WTC11 (cell line): Measurements from ENCODE around the gene GALK2. TPM values are rescaled to one million over a fixed set of nuclear protein-coding genes. Genes with fewer than 3 reads are reported as not detected.

Experiments
- CBFB ChIP-seq: sonication (generic); formaldehyde crosslinking; IDR thresholded peaks from 2 replicates; pipeline ENCODE4 v1.8.1; 2022; ENCODE audit warnings: mild to moderate bottlenecking, low read depth, missing genetic modification reagents
- EMX1 ChIP-seq: fragments of 250-450 bp; sonication (Bioruptor Pico); IDR thresholded peaks from 2 replicates; pipeline ENCODE4 v1.8.0; 2021; ENCODE audit warnings: mild to moderate bottlenecking
- FOXK1 ChIP-seq: sonication (generic); formaldehyde crosslinking; IDR thresholded peaks from 2 replicates; pipeline ENCODE4 v1.8.0; 2022; ENCODE audit warnings: mild to moderate bottlenecking, moderate library complexity, missing genetic modification reagents
- FOXP1 ChIP-seq: sonication (generic); formaldehyde crosslinking; IDR thresholded peaks from 2 replicates; pipeline ENCODE4 v1.8.0; 2022; ENCODE audit warnings: missing genetic modification reagents, mild to moderate bottlenecking, moderate library complexity, borderline replicate concordance
- GABPB1 ChIP-seq: sonication (generic); formaldehyde crosslinking; IDR thresholded peaks from 2 replicates; pipeline ENCODE4 v1.8.1; 2023; ENCODE audit warnings: mild to moderate bottlenecking, missing genetic modification reagents
- NFE2L1 ChIP-seq: sonication (generic); formaldehyde crosslinking; IDR thresholded peaks from 2 replicates; pipeline ENCODE4 v1.8.1; 2023; ENCODE audit warnings: missing genetic modification reagents
- NR3C1 ChIP-seq: sonication (generic); formaldehyde crosslinking; conservative IDR thresholded peaks from 2 replicates; pipeline ENCODE4 v1.8.1; 2023; ENCODE audit warnings: low read depth, mild to moderate bottlenecking, missing genetic modification reagents
- SOX15 ChIP-seq: fragments of 250-450 bp; sonication (Bioruptor Pico); IDR thresholded peaks from 2 replicates; pipeline ENCODE4 v1.9.0; 2021; ENCODE audit warnings: mild to moderate bottlenecking
- SP1 ChIP-seq: sonication (generic); formaldehyde crosslinking; conservative IDR thresholded peaks from 2 replicates; pipeline ENCODE4 v1.8.1; 2022; ENCODE audit warnings: missing genetic modification reagents
- ZNF232 ChIP-seq: sonication (generic); formaldehyde crosslinking; IDR thresholded peaks from 2 replicates; pipeline ENCODE4 v1.8.0; 2022; ENCODE audit warnings: mild to moderate bottlenecking, missing genetic modification reagents
- ZNF416 ChIP-seq: fragments of 250-450 bp; sonication (Bioruptor Pico); IDR thresholded peaks from 2 replicates; pipeline ENCODE4 v1.9.0; 2021; ENCODE audit warnings: mild to moderate bottlenecking, inconsistent platforms
- ZNF671 ChIP-seq: fragments of 250-450 bp; sonication (Bioruptor Pico); IDR thresholded peaks from 2 replicates; pipeline ENCODE4 v1.8.0; 2021; ENCODE audit warnings: mild to moderate bottlenecking
- total RNA-seq: library from RNA; stranded (reverse); gene quantifications from 3 replicates; pipeline ENCODE4 v1.2.3, GENCODE V29; 2021
- TF ChIP-seq, protein P1 (sequence below): sonication (generic); formaldehyde crosslinking; IDR thresholded peaks from 2 replicates; pipeline ENCODE4 v1.8.0; 2023; ENCODE audit warnings: missing genetic modification reagents, mild to moderate bottlenecking, borderline replicate concordance
- TF ChIP-seq, protein P2 (sequence below): sonication (generic); formaldehyde crosslinking; IDR thresholded peaks from 2 replicates; pipeline ENCODE4 v1.8.1; 2023; ENCODE audit warnings: mild to moderate bottlenecking, missing genetic modification reagents, moderate library complexity
- TF ChIP-seq, protein P3 (sequence below): sonication (generic); formaldehyde crosslinking; IDR thresholded peaks from 2 replicates; pipeline ENCODE4 v1.8.0; 2023; ENCODE audit warnings: missing genetic modification reagents
- TF ChIP-seq, protein P4 (sequence below): fragments of 250-450 bp; sonication (Bioruptor Pico); IDR thresholded peaks from 2 replicates; pipeline ENCODE4 v1.9.0; 2021; ENCODE audit warnings: mild to moderate bottlenecking, borderline replicate concordance
- TF ChIP-seq, protein P5 (sequence below): sonication (generic); formaldehyde crosslinking; IDR thresholded peaks from 2 replicates; pipeline ENCODE4 v1.8.0; 2022; ENCODE audit warnings: mild to moderate bottlenecking, missing genetic modification reagents

GALK2 gene
- total RNA-seq, 1 experiment from 2014 or later: 16.9 TPM

DNA sequence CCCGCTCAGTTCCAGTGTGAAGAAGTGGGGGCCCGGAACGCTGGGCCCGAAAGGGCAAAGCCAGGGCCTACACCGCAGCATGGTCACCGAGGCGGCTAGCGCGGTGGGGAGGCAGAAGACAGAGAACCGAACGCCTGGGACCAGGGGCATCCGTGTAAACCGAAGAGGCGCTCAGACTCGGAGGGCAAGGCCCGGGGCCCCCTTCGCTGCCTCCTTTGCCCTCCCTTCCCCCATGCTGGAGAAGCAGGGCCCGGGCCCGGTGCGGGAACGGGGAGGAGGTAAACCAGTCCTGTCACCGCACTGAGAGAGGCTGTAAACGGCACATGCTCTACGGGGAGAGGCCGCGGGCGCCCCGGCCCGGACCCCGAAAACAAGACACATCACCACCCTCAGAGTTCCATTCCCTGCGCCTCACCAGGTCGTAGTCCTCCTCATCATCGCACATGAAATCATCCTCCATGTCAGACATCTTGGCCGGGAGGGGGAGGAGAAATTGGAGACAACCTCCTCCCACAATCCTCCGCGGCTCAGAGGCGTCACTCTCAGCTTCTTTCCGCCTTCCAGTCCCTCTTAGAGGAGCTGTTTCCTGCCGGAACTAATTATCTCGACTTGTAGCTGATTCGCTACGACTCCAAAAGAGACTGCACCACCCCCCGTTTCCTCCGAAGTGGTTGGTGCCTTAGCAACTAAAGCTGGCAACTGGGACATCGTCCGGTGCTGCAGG is 14.8 kb upstream of the GALK2 start, which contains the start of gene COPS2 (continued):
- TF ChIP-seq, protein P1, sequence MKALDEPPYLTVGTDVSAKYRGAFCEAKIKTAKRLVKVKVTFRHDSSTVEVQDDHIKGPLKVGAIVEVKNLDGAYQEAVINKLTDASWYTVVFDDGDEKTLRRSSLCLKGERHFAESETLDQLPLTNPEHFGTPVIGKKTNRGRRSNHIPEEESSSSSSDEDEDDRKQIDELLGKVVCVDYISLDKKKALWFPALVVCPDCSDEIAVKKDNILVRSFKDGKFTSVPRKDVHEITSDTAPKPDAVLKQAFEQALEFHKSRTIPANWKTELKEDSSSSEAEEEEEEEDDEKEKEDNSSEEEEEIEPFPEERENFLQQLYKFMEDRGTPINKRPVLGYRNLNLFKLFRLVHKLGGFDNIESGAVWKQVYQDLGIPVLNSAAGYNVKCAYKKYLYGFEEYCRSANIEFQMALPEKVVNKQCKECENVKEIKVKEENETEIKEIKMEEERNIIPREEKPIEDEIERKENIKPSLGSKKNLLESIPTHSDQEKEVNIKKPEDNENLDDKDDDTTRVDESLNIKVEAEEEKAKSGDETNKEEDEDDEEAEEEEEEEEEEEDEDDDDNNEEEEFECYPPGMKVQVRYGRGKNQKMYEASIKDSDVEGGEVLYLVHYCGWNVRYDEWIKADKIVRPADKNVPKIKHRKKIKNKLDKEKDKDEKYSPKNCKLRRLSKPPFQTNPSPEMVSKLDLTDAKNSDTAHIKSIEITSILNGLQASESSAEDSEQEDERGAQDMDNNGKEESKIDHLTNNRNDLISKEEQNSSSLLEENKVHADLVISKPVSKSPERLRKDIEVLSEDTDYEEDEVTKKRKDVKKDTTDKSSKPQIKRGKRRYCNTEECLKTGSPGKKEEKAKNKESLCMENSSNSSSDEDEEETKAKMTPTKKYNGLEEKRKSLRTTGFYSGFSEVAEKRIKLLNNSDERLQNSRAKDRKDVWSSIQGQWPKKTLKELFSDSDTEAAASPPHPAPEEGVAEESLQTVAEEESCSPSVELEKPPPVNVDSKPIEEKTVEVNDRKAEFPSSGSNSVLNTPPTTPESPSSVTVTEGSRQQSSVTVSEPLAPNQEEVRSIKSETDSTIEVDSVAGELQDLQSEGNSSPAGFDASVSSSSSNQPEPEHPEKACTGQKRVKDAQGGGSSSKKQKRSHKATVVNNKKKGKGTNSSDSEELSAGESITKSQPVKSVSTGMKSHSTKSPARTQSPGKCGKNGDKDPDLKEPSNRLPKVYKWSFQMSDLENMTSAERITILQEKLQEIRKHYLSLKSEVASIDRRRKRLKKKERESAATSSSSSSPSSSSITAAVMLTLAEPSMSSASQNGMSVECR: peak; percentile 66; the same call in 1 of the 2 replicates
- TF ChIP-seq, protein P2, sequence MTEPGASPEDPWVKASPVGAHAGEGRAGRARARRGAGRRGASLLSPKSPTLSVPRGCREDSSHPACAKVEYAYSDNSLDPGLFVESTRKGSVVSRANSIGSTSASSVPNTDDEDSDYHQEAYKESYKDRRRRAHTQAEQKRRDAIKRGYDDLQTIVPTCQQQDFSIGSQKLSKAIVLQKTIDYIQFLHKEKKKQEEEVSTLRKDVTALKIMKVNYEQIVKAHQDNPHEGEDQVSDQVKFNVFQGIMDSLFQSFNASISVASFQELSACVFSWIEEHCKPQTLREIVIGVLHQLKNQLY: no peak
- peak; percentile 66; the same call in 1 of the 2 replicates for TF ChIP-seq SP1 (CRISPR knock-in tag)
- peak; percentile 84 for TF ChIP-seq GABPB1 (CRISPR knock-in tag)
- no peak for TF ChIP-seq SOX15 (CRISPR knock-in tag)
- TF ChIP-seq FOXP1 (CRISPR knock-in tag): peak; percentile 74; the same call in 1 of the 2 replicates
- TF ChIP-seq ZNF416 (CRISPR knock-in tag): no peak
- no peak for TF ChIP-seq EMX1 (CRISPR knock-in tag)
- TF ChIP-seq ZNF671 (CRISPR knock-in tag): no peak
- TF ChIP-seq, protein P3, sequence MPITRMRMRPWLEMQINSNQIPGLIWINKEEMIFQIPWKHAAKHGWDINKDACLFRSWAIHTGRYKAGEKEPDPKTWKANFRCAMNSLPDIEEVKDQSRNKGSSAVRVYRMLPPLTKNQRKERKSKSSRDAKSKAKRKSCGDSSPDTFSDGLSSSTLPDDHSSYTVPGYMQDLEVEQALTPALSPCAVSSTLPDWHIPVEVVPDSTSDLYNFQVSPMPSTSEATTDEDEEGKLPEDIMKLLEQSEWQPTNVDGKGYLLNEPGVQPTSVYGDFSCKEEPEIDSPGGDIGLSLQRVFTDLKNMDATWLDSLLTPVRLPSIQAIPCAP (CRISPR knock-in tag): no peak
- TF ChIP-seq NFE2L1 (CRISPR knock-in tag): no peak
- no peak for TF ChIP-seq ZNF232 (CRISPR knock-in tag)
- peak; percentile 89 for TF ChIP-seq FOXK1
- no peak for TF ChIP-seq NR3C1 (CRISPR knock-in tag)
- TF ChIP-seq, protein P4, sequence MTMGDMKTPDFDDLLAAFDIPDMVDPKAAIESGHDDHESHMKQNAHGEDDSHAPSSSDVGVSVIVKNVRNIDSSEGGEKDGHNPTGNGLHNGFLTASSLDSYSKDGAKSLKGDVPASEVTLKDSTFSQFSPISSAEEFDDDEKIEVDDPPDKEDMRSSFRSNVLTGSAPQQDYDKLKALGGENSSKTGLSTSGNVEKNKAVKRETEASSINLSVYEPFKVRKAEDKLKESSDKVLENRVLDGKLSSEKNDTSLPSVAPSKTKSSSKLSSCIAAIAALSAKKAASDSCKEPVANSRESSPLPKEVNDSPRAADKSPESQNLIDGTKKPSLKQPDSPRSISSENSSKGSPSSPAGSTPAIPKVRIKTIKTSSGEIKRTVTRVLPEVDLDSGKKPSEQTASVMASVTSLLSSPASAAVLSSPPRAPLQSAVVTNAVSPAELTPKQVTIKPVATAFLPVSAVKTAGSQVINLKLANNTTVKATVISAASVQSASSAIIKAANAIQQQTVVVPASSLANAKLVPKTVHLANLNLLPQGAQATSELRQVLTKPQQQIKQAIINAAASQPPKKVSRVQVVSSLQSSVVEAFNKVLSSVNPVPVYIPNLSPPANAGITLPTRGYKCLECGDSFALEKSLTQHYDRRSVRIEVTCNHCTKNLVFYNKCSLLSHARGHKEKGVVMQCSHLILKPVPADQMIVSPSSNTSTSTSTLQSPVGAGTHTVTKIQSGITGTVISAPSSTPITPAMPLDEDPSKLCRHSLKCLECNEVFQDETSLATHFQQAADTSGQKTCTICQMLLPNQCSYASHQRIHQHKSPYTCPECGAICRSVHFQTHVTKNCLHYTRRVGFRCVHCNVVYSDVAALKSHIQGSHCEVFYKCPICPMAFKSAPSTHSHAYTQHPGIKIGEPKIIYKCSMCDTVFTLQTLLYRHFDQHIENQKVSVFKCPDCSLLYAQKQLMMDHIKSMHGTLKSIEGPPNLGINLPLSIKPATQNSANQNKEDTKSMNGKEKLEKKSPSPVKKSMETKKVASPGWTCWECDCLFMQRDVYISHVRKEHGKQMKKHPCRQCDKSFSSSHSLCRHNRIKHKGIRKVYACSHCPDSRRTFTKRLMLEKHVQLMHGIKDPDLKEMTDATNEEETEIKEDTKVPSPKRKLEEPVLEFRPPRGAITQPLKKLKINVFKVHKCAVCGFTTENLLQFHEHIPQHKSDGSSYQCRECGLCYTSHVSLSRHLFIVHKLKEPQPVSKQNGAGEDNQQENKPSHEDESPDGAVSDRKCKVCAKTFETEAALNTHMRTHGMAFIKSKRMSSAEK (CRISPR knock-in tag): no peak
- TF ChIP-seq CBFB (CRISPR knock-in tag): no peak
- TF ChIP-seq, protein P5, sequence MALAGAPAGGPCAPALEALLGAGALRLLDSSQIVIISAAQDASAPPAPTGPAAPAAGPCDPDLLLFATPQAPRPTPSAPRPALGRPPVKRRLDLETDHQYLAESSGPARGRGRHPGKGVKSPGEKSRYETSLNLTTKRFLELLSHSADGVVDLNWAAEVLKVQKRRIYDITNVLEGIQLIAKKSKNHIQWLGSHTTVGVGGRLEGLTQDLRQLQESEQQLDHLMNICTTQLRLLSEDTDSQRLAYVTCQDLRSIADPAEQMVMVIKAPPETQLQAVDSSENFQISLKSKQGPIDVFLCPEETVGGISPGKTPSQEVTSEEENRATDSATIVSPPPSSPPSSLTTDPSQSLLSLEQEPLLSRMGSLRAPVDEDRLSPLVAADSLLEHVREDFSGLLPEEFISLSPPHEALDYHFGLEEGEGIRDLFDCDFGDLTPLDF (CRISPR knock-in tag): no peak
